Activated naive CD4-positive, alpha-beta T cell treated with anti-CD3 and anti-CD28 coated beads, Interleukin-2, amount 10 ng/mL, durations not matched to agents 7 days and 5 days (primary cell): Measurements from ENCODE around the gene HBD.

Experiments
- CTCF ChIA-PET: fragments of 350-600 bp; sonication (Branson Sonifier 250); formaldehyde crosslinking; loops from one replicate; lab custom pipeline; 2021; ENCODE audit warnings: antibody characterized with exemption; lab: Charles Lee
- DNase-seq: peaks from one replicate; pipeline ENCODE4 v3.0.0-alpha.2; 2020
- H3K27ac Mint-ChIP-seq: one replicate; pipeline ENCODE4 v1.8.0; 2021; ENCODE audit warnings: mild to moderate bottlenecking, moderate library complexity, mixed read lengths
- H3K27me3 Mint-ChIP-seq: one replicate; pipeline ENCODE4 v1.8.0; 2021; ENCODE audit warnings: mild to moderate bottlenecking, mixed read lengths
- H3K36me3 Mint-ChIP-seq: one replicate; pipeline ENCODE4 v1.8.0; 2021; ENCODE audit warnings: mixed read lengths
- H3K4me1 Mint-ChIP-seq: one replicate; pipeline ENCODE4 v1.8.0; 2021; ENCODE audit warnings: mixed read lengths
- H3K4me3 Mint-ChIP-seq: one replicate; pipeline ENCODE4 v1.8.0; 2021; ENCODE audit warnings: mild to moderate bottlenecking, moderate library complexity, mixed read lengths
- H3K9me3 Mint-ChIP-seq: one replicate; pipeline ENCODE4 v1.8.0; 2021; ENCODE audit warnings: mixed read lengths

The HBD gene

DNA sequence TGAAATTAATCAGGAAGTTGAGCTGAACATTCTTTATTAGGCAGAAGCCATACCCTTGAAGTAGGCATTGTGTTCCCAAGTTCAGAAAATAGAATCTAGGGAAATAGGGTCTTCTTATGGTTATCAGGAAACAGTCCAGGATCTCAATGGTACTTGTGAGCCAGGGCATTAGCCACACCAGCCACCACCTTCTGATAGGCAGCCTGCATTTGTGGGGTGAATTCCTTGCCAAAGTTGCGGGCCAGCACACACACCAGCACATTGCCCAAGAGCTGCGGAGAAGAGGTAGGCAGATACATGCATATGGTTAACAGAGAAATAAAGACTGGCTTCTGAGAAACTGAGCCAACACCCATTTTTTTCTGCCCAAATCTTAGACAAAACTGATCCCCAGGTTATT, 1.5 kb downstream of the HBD start:
- CTCF ChIA-PET = no interaction called here
- Mint-ChIP-seq H3K4me3 (no peak overlapping the region), H3K27me3 (peaks cover 4% of the 10 kb centered on the region), H3K36me3 (no peaks in the 10 kb centered on the region), H3K9me3 (no peaks in the 10 kb centered on the region), H3K27ac (no peak overlapping the region), H3K4me1 (peaks cover 4% of the 10 kb centered on the region)
- DNase-seq = no peak

GRCh38 chr11:5232176-5232575, 2.1 kb downstream of the HBD start:
- H3K27me3 Mint-ChIP-seq = peaks cover 4% of the 10 kb centered on the region
- H3K4me1 Mint-ChIP-seq = peaks cover 4% of the 10 kb centered on the region
- no peak overlapping the region for H3K27ac Mint-ChIP-seq
- no peak for DNase-seq
- CTCF ChIA-PET = no interaction called here
- no peaks in the 10 kb centered on the region for H3K9me3 Mint-ChIP-seq
- H3K36me3 Mint-ChIP-seq = no peaks in the 10 kb centered on the region
- no peak overlapping the region for H3K4me3 Mint-ChIP-seq

DNA sequence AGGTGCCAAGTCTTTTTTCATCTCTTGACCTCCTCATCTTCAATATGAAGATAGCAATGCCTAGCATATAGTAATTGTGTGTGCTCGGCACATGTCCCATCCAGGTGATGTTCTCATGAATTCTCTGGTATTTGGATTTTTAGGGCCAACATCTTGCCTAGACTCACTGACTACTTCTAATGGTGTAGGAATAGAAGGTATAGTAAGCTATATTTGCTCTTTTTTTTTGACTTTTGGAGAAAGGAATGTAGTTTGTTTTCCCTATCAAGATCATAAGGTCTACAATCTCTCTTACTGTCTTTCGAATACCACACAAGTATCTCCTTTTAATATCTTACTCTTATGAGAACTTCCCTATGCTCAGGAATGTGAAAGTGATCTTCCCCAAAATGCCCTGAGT, 3.2 kb downstream of the HBD start:
- H3K9me3 Mint-ChIP-seq = no peaks in the 10 kb centered on the region
- DNase-seq = no peak
- peaks cover 4% of the 10 kb centered on the region for H3K4me1 Mint-ChIP-seq
- CTCF ChIA-PET = no interaction called here
- H3K27me3 Mint-ChIP-seq = peaks cover 4% of the 10 kb centered on the region
- no peaks in the 10 kb centered on the region for H3K36me3 Mint-ChIP-seq
- no peak overlapping the region for H3K27ac Mint-ChIP-seq
- no peak overlapping the region for H3K4me3 Mint-ChIP-seq

DNA sequence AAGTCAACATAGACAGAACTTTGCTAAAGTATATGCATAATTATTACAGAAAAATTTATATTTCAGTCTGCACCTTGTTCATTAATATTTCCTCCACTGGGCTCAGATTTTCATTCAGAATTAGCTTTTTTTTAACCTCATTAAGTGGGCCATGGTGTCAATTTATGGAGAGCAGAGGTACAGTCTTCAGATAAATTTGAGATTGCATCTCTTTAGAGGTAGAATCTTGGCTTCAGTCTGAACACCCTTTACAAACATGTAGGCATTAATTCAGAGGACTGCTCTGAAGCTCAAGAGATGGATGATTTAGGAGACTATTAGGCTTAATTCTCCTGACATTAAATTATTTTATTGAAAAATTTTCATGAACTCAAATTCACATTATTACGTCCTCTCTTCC, 4.0 kb downstream of the HBD start:
- H3K9me3 Mint-ChIP-seq = no peaks in the 10 kb centered on the region
- H3K36me3 Mint-ChIP-seq = no peaks in the 10 kb centered on the region
- no peak overlapping the region for H3K4me3 Mint-ChIP-seq
- CTCF ChIA-PET = no interaction called here
- H3K27ac Mint-ChIP-seq = no peak overlapping the region
- no peak for DNase-seq
- H3K27me3 Mint-ChIP-seq = peaks cover 1% of the 10 kb centered on the region
- peaks cover 4% of the 10 kb centered on the region for H3K4me1 Mint-ChIP-seq

GRCh38 chr11:5229796-5230195, 4.5 kb downstream of the HBD start:
- no peak overlapping the region for H3K4me3 Mint-ChIP-seq
- peaks cover 4% of the 10 kb centered on the region for H3K4me1 Mint-ChIP-seq
- no peaks in the 10 kb centered on the region for H3K27me3 Mint-ChIP-seq
- DNase-seq = no peak
- no peak overlapping the region for H3K27ac Mint-ChIP-seq
- no peaks in the 10 kb centered on the region for H3K9me3 Mint-ChIP-seq
- H3K36me3 Mint-ChIP-seq = no peaks in the 10 kb centered on the region
- CTCF ChIA-PET = no interaction called here

DNA sequence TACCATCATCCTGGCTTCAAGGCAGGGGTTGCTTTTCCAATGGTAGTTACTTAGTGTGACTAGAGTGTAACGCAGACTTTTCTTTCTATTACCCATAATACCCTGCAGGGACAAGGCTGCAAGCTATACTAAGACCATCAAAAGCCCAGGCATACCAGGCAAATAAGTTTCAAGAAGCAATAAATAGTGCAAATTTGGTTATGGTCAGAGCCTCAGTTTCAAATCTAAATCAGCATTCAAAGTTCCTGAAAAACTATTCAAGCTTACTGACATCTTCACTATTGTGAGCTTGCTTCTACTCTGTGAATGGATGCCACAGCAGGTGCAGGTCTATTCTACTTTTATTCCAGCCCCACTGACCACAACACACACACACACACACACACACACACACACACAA, 4.9 kb downstream of the HBD start:
- CTCF ChIA-PET = no interaction called here
- H3K27me3 Mint-ChIP-seq = no peaks in the 10 kb centered on the region
- H3K36me3 Mint-ChIP-seq = no peaks in the 10 kb centered on the region
- DNase-seq = no peak
- no peak overlapping the region for H3K4me3 Mint-ChIP-seq
- H3K9me3 Mint-ChIP-seq = no peaks in the 10 kb centered on the region
- no peak overlapping the region for H3K27ac Mint-ChIP-seq
- H3K4me1 Mint-ChIP-seq = peaks cover 1% of the 10 kb centered on the region

- Mint-ChIP-seq H3K4me1 (no peaks in the 10 kb centered on the region), H3K36me3 (no peaks in the 10 kb centered on the region), H3K27ac (no peak overlapping the region), H3K4me3 (no peak overlapping the region), H3K9me3 (no peaks in the 10 kb centered on the region), H3K27me3 (no peaks in the 10 kb centered on the region)
- CTCF ChIA-PET = no interaction called here
- no peak for DNase-seq
These were observed 6.2 kb downstream of the HBD start for GRCh38 chr11:5228124-5228523.

- H3K4me3 Mint-ChIP-seq = no peak overlapping the region
- no peaks in the 10 kb centered on the region for H3K27me3 Mint-ChIP-seq
- H3K27ac Mint-ChIP-seq = no peak overlapping the region
- CTCF ChIA-PET = no interaction called here
- H3K9me3 Mint-ChIP-seq = no peaks in the 10 kb centered on the region
- H3K4me1 Mint-ChIP-seq = no peaks in the 10 kb centered on the region
- no peak for DNase-seq
- no peaks in the 10 kb centered on the region for H3K36me3 Mint-ChIP-seq
These were observed 6.6 kb downstream of the HBD start for GRCh38 chr11:5227681-5228080.

- CTCF ChIA-PET = no interaction called here
- no peak within 1 kb of the TSS for H3K27ac Mint-ChIP-seq
- no peaks in the 10 kb centered on the region for H3K9me3 Mint-ChIP-seq
- DNase-seq = no peak
- no peaks in the 10 kb centered on the region for H3K27me3 Mint-ChIP-seq
- H3K4me3 Mint-ChIP-seq = no peak within 1 kb of the TSS
- H3K4me1 Mint-ChIP-seq = no peaks in the 10 kb centered on the region
- H3K36me3 Mint-ChIP-seq = no peaks in the 10 kb centered on the region
These were observed 7.5 kb downstream of the HBD start, which contains the start of gene HBB for GRCh38 chr11:5226732-5227310. Gene HBB, minus strand, starts transcription at chr11:5227071. Its CDS starts 50 bp downstream, at chr11:5227021.

DNA sequence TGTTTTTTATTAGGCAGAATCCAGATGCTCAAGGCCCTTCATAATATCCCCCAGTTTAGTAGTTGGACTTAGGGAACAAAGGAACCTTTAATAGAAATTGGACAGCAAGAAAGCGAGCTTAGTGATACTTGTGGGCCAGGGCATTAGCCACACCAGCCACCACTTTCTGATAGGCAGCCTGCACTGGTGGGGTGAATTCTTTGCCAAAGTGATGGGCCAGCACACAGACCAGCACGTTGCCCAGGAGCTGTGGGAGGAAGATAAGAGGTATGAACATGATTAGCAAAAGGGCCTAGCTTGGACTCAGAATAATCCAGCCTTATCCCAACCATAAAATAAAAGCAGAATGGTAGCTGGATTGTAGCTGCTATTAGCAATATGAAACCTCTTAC, 8.8 kb downstream of the HBD start:
- no peaks in the 10 kb centered on the region for H3K9me3 Mint-ChIP-seq
- no peaks in the 10 kb centered on the region for H3K27me3 Mint-ChIP-seq
- H3K4me1 Mint-ChIP-seq = no peaks in the 10 kb centered on the region
- H3K4me3 Mint-ChIP-seq = no peak overlapping the region
- H3K27ac Mint-ChIP-seq = no peak overlapping the region
- CTCF ChIA-PET = no interaction called here
- no peaks in the 10 kb centered on the region for H3K36me3 Mint-ChIP-seq
- DNase-seq = no peak

GRCh38 chr11:5224538-5225479, 9.5 kb downstream of the HBD start:
- no peak overlapping the region for H3K4me3 Mint-ChIP-seq
- no peaks in the 10 kb centered on the region for H3K9me3 Mint-ChIP-seq
- no peaks in the 10 kb centered on the region for H3K36me3 Mint-ChIP-seq
- no peak overlapping the region for H3K27ac Mint-ChIP-seq
- CTCF ChIA-PET = no interaction called here
- DNase-seq = no peak
- no peaks in the 10 kb centered on the region for H3K27me3 Mint-ChIP-seq
- no peaks in the 10 kb centered on the region for H3K4me1 Mint-ChIP-seq

DNA sequence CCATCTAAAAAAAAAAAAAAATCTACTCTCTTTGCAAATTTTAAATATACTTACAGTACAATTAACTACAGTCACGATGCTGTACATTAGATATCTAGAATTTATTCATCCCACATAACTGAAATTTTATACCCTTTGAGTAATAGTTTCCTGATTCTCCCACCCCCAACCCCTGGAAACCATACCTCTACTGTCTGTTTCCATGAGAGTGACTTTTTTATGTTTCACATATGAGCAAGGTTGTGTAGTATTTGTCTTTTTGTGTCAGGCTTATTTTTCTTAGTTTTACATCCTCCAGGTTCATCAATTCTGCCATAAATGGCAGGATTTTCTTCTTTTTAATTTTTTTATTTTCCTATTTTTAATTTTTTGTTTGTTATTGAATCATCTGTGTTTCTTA, 10.6 kb downstream of the HBD start:
- Mint-ChIP-seq H3K27ac (no peak overlapping the region), H3K36me3 (no peaks in the 10 kb centered on the region), H3K27me3 (no peaks in the 10 kb centered on the region), H3K9me3 (no peaks in the 10 kb centered on the region), H3K4me1 (no peaks in the 10 kb centered on the region), H3K4me3 (no peak overlapping the region)
- CTCF ChIA-PET = no interaction called here
- DNase-seq = no peak

GRCh38 chr11:5223146-5223545, 11.1 kb downstream of the HBD start:
- no peaks in the 10 kb centered on the region for H3K4me1 Mint-ChIP-seq
- H3K27me3 Mint-ChIP-seq = no peaks in the 10 kb centered on the region
- no peak overlapping the region for H3K27ac Mint-ChIP-seq
- DNase-seq = no peak
- H3K36me3 Mint-ChIP-seq = no peaks in the 10 kb centered on the region
- CTCF ChIA-PET = no interaction called here
- no peaks in the 10 kb centered on the region for H3K9me3 Mint-ChIP-seq
- no peak overlapping the region for H3K4me3 Mint-ChIP-seq

- DNase-seq = no peak
- H3K36me3 Mint-ChIP-seq = no peaks in the 10 kb centered on the region
- H3K27me3 Mint-ChIP-seq = no peaks in the 10 kb centered on the region
- H3K4me1 Mint-ChIP-seq = no peaks in the 10 kb centered on the region
- CTCF ChIA-PET = no interaction called here
- H3K9me3 Mint-ChIP-seq = no peaks in the 10 kb centered on the region
- no peak overlapping the region for H3K27ac Mint-ChIP-seq
- no peak overlapping the region for H3K4me3 Mint-ChIP-seq
These were observed 23.9 kb downstream of the HBD start for GRCh38 chr11:5210376-5210885.

DNA sequence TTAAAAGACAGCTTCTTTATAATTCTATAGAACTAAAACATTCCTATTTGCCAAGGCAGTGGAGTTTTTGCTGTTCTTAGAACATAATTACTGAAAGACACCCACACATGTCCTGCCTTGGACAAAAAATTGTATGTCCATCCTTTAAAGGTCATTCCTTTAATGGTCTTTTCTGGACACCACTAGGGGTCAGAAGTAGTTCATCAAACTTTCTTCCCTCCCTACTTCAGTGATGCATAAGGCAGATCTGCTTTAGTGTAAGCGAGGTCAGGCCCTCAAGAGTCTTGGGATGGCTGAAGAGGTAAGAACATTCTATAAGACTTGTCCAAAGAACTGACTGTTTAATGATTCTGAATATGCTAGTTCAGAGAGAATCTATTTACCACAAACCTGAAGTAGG, 29.5 kb downstream of the HBD start:
- DNase-seq = no peak
- CTCF ChIA-PET = no interaction called here
- H3K4me1 Mint-ChIP-seq = no peaks in the 10 kb centered on the region
- no peak overlapping the region for H3K4me3 Mint-ChIP-seq
- H3K27me3 Mint-ChIP-seq = no peaks in the 10 kb centered on the region
- no peaks in the 10 kb centered on the region for H3K9me3 Mint-ChIP-seq
- no peak overlapping the region for H3K27ac Mint-ChIP-seq
- no peaks in the 10 kb centered on the region for H3K36me3 Mint-ChIP-seq
